ENCODE results near the gene CFAP298.

- TF ChIP-seq POLR2A (IDR thresholded peaks at IDR 0.05) (no peak), CTCF (IDR thresholded peaks at IDR 0.05) (no peak)
Measured at GRCh38 chr21:32593690-32594089, 18.5 kb downstream of the CFAP298 start.

Measured in uterus (tissue), 2 donors.